ENCODE data around the gene OPN1MW3. TPM values are rescaled to one million over a fixed set of nuclear protein-coding genes. Genes with fewer than 3 reads are reported as not detected.
"Not testable (repeated sequence)": the region's sequence is repeated elsewhere in the genome, so short reads cannot be mapped to it uniquely, and the experiment has no call there.

The OPN1MW3 gene
- polyA plus RNA-seq, 3 donors: not detected

DNA sequence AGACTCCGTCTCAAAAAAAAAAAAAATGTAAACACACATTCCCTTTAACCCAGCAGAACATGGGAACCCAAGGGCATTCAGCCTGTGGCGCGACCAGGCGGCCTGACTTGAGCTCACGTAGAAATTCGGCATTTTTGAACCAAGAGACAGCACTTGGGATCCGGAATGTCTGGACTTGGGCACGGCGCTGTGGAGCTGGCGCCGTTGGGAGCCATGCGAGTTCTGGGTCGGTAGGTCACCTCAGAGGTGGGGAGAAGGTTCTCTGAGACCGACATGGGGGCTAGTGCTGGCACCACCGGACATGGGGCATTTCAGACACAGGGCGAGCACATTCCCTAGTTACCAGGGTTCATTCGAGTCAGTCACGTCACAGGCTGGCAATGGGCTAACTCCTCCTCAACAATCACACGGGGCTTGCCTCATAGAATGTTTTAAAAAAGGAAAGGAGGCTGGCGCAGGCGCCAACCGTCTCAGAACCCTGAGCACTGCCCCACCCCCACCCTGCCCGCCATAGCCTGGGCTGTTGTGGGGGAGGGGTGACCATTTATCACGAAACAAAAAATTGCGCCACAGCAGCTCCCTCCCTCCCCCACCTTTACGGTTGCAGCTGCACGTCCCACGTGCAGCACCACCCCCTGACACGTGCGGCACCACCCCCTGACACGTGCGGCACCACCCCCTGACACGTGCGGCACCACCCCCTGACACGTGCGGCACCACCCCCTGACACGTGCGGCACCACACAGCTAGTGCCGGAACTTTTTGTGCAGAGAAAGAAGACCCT, 37.6 kb downstream of the OPN1MW3 start, which contains the start of gene TEX28:
Gene TEX28 (minus strand): TSS at position 334 of the 784 bp plus-strand sequence. CDS start 3,007 bp downstream, outside the sequence.
- 85 to 90% (median 88%) methylated on average over 35 to 39 of the region's 39 CpGs for WGBS, 3 donors
- no peak within 1 kb of the TSS for H3K27ac ChIP-seq (ENCODE audit: low read depth, low read length)

DNA sequence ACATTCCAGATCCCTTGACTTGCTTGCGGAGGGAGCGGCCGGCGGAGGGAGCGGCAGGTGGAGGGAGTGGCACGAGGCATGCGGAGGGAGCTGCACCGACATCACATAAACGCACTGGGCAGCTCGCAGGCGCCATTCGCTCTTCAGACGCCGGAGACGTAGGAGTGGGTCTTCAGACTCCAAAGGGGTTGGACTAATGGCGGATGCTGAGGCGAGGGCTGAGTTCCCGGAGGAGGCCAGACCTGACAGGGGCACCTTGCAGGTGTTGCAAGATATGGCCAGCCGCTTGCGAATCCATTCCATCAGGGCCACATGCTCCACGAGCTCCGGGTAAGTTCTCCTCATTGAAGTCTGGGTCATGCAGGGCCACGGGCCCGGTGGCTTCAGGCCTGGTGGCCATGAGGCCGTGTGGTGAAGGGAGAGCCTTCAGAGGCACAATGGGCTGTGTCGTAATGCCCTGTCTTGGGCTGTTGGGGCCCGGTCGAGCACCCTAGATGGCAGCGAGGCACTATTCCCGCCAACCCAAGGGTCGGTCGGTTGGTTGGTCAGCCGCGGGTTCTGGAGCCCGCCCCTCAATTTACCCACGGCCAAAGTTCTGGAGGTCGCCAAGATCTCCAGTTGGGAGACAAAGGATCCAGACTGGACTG, 38.4 kb downstream of the OPN1MW3 start, which contains the start of gene TKTL1:
Gene TKTL1 (plus strand): TSS at position 132 of the 647 bp plus-strand sequence. CDS start 65 bp downstream, at position 197.
- WGBS, 3 donors: 96 to 97% (median 96%) methylated on average over 31 to 37 of the region's 37 CpGs
- H3K27ac ChIP-seq (ENCODE audit: low read depth, low read length): no peak within 1 kb of the TSS

DNA sequence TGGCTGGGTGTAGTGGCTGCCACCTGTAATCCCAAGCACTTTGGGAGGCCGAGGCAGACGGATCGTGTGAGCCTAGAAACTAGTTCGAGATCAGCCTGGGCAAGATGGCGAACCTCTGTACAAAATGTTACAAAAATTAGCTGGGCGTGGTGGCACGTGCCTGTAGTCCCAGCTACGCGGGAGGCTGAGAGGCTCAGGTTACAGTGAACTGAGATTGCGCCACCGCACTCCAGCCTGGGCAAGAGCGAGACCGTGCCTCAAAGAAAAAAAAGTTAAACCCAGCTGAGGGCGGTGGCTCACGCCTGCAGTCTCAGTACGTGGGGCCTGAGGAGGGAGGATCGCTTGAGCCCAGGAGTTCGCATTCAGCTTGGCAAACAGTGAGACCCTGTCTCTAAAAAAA, 39.3 kb downstream of the OPN1MW3 start:
- H3K27ac ChIP-seq (ENCODE audit: low read depth, low read length): no peak overlapping the region
- WGBS, 3 donors: 87 to 91% (median 89%) methylated on average over 18 of the region's 18 CpGs

DNA sequence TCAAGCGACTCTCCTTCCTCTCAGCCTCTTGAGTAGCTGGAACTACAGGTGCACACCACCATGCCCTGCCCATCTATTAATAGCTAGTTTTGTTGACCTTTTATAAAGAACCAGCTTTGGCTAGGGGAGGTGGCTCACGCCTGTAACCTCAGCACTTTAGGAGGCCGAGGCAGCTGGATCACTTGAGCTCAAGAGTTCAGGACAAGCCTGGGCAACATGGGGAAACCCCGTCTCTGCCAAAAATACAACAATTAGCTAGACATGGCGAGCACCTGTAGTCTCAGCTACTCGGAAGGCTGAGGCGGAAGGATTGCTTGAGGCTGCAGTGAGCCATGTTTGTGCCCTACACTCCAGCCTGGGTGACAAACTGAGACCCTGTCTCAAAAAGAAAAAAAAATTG, 40.9 kb downstream of the OPN1MW3 start:
- WGBS, 3 donors: 78 to 87% (median 83%) methylated on average over 7 of the region's 7 CpGs

DNA sequence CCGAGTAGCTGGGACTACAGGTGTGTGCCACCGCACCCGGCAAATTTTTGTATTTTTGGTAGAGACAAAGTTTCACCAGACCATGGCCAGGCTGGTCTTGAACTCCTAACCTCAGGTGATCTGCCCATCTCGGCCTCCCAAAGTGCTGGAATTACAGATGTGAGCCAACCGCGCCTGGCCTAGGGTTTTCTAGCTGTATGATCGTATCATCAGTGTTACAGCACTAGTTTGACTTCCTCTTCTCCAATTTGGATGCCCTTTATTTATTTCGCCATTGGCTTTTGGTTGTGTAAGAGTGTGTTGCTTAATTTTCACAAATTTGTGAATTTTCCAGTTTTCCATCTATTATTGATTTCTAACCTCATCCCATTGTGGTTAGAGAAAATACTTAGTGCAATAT, 43.4 kb downstream of the OPN1MW3 start:
- 66 to 90% (median 75%) methylated on average over 8 of the region's 8 CpGs for WGBS, 3 donors
- no peak overlapping the region for H3K27ac ChIP-seq (ENCODE audit: low read depth, low read length)

More for the DNA sequence above, 40.9 kb downstream of the OPN1MW3 start:
- no peak overlapping the region for H3K27ac ChIP-seq (ENCODE audit: low read depth, low read length)

DNA sequence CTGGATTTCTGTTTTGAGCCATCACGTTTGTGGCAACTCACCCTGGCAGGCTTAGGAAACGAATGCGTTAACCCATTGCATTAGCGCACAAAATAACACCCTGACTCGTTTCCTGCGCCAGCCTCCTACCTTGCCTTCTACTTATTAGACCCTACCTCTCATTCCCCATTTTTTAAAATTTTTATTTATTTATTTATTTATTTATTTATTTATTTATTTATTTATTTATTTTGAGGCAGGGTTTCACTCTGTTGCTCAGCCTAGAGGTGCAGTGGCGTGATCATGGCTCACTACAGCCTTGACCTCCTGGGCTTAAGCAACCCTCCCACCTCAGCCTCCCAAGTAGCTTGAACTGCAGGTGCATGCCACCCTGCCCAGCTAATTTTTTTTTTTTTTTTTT, 45.6 kb downstream of the OPN1MW3 start:
- 85 to 89% (median 88%) methylated on average over 6 to 7 of the region's 7 CpGs for WGBS, 3 donors
- not testable (repeated sequence) for H3K27ac ChIP-seq (ENCODE audit: low read depth, low read length)

DNA sequence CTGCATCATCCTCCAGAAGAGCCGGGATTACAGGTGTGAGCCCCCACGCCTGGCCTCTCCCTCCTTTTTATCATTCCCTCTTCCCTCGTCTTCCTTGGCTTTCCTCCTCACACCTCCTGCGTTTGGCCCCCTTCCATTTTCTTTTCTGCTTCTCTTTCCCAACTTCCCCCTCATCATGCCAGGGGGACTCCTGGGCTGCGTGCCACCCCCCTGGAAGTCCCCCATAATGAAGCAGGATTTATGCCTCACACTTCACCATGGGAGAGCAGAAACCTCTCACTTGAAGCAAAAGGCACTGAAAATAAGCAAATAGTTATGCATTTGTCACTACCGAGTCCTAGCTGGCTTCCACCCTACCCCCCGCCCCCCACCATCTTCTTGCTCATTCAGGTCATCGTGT, 46.1 kb downstream of the OPN1MW3 start:
- no peak overlapping the region for H3K27ac ChIP-seq (ENCODE audit: low read depth, low read length)
- WGBS, 3 donors: 69 to 75% (median 70%) methylated on average over 7 to 8 of the region's 8 CpGs

DNA sequence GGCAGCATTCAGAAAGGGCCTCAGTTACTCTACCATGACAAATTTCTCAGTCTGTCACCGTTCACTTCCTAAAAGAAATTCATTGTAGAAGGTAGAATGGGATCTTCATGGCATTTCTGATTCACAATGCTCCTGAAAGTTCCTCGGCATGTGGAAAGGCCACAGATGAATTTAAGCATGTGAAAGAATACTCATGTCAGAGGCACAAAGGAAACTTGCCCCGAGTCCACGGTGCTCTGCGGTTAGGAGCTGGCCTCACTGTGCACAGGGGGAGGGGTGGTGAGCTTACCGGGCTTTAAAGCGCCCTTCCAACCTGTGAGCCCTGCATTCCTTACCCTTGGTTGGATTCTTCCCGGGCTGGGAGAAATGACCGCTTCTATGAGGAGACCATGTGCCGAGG, 47.5 kb downstream of the OPN1MW3 start:
- H3K27ac ChIP-seq (ENCODE audit: low read depth, low read length): no peak overlapping the region
- WGBS, 3 donors: 77 to 90% (median 84%) methylated on average over 6 to 10 of the region's 10 CpGs

DNA sequence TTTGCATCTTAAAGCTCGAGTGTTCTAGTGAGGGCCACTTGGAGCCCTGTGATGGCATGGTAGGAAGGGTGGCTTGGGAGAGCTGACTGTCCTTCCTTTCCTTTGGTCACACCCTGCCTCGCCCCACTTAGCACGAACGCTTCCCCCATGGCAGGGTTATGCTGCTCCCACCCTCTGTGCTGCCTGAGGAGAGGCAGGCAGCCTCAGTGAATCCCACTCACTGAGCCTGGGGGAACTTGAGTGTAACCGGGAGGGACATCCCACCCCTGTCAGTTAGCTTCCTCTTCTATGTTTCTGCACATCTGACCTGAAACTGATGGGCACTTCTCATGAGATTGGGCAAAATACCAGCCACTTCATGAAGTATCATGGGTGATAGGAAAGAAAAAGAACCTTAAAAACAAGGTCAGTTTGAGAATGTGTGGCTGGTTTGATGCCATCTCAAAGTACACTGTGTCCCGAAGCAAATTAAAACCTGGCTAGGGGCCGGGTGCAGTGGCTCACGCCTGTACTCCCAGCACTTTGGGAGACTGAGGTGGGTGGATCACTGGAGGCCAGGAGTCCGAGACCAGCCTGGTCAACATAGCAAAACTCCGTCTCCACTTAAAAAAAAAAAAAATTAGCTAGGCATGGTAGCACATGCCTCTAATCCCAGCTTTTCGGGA, 48.3 kb downstream of the OPN1MW3 start:
- H3K27ac ChIP-seq (ENCODE audit: low read depth, low read length): no peak overlapping the region

DNA sequence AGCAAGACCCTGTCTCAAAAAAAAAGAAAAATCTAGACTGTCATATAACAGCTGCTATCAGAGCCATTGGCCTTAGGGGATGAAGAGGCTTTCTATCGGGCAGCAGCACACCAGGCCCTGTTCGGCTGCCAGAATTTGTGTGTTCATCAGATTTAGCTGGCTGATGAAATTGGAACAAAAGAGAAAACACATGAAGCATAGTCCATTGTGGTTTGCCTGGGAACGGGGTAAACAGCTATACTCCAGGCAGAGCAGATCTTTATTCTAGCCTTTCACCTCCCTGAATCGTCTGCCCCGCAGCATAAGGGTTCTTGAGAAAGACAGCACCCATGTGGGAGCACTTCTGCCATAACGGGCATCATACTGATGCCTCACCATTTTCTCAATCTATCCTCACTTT, 49.8 kb downstream of the OPN1MW3 start:
- H3K27ac ChIP-seq (ENCODE audit: low read depth, low read length): no peak overlapping the region

More for the DNA sequence above, 48.3 kb downstream of the OPN1MW3 start:
- 76 to 87% (median 77%) methylated on average over 10 to 11 of the region's 11 CpGs for WGBS, 3 donors

DNA sequence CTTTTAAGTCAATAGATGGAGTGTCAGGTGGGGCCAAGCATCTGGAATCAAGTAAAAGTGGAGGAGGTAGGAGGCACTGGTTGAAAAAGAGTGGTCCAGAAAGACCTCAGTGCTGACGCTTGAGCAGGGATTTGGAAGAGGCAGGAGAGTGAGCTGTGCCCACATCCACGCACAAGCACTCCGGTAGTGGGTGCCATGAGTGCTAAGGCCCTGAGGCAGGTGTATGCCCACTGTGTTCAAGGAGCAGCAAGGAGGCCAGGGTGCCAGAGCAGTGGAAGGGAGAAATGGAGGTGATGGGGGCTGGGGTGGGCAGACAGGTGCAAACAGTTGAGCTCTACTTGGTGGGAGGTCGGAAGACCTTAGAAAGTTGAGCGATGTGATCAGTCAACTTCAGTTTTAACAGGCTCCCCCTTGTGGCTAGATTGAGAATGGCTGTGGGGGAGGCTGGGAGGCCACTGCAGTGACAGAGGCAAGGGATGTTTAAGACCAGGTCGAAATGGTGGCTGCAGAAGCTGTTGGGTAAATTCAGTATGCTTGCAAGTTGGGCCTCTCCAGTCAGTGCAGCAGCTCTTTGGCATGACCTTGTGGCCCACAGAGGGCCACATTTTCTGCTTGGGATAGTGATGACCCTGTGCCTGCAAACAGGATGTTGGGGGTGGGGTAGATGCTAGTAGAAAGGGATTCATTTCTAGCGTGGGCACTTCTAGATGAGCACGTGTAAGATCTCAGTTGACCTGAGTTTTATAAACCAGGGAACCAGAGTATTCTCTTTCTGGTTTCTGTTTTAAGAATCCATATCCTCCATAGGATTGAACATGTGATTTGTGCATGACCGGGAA, 50.9 kb downstream of the OPN1MW3 start:
- no peak overlapping the region for H3K27ac ChIP-seq (ENCODE audit: low read depth, low read length)
- 45 to 57% (median 48%) methylated on average over 9 of the region's 9 CpGs for WGBS, 3 donors

More for the DNA sequence above, 49.8 kb downstream of the OPN1MW3 start:
- WGBS, 3 donors: 76 to 77% (median 77%) methylated on average over 6 of the region's 6 CpGs

DNA sequence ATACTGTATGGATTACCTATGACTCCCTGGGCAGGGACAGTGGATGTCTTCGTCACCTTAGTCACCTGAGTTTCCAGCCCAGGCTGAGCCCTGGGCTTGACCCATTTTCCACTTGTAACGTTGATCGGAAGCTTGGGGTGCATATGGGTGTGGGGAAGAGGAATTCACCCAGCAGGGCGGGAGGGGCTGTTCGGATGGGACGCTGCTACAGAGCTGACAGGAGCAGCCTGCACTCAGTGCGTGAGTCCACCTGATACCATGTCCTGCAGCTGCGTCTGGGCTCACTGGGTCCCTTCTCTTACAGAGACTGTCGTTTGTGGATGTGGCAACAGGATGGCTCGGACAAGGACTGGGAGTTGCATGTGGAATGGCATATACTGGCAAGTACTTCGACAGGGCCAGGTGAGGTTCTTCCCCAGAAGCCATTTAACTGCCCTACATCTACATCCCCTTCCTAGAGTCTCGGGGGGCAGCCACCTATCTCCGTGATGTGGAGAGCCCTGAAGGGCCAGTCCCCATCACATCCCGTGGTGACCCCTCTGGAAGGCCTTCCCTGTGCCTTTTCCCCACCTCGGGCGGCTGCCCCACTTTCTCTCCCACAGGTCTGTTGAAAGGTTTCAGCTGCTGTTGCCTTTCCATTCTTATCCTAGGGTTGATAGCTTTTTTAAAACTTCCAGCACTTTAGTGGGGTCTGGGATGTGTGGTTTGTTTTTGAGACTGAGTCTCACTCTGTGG, 51.8 kb downstream of the OPN1MW3 start:
- H3K27ac ChIP-seq (ENCODE audit: low read depth, low read length): no peak overlapping the region
- WGBS, 3 donors: 74 to 89% (median 84%) methylated on average over 16 of the region's 16 CpGs

DNA sequence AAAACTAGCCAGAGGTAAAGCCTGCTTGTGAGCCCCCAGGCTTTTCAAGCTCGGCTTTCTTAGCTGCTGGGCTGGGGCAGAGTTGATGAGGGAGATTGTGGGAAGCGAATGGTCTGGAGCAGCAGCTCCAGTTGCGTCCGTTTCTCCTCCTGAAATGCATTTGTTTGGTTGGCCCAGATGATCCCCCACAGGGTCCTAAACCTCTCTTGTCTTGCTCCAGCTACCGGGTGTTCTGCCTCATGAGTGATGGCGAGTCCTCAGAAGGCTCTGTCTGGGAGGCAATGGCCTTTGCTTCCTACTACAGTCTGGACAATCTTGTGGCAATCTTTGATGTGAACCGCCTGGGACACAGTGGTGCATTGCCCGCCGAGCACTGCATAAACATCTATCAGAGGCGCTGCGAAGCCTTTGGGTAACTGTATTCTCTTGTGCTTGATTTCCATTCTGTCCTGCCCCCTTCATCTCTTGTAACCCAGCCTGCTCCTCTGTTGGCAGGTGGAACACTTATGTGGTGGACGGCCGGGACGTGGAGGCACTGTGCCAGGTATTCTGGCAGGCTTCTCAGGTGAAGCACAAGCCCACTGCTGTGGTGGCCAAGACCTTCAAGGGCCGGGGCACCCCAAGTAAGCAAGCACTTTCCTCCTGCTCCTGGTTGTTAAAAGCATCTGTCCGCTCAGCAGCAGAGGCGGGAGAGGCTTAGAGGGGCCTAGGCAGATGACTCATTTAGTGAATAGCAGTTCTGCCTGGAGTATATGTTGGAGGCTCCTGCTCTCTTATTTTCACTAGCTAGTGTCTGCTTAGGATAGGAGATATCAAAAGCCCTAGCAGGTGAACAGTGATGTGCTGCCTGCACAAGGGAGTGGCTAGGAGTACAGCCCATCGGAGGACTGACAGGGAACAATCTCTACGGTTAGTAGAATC, 53.5 kb downstream of the OPN1MW3 start:
- H3K27ac ChIP-seq (ENCODE audit: low read depth, low read length): no peak overlapping the region
- 65 to 83% (median 80%) methylated on average over 16 to 19 of the region's 19 CpGs for WGBS, 3 donors

DNA sequence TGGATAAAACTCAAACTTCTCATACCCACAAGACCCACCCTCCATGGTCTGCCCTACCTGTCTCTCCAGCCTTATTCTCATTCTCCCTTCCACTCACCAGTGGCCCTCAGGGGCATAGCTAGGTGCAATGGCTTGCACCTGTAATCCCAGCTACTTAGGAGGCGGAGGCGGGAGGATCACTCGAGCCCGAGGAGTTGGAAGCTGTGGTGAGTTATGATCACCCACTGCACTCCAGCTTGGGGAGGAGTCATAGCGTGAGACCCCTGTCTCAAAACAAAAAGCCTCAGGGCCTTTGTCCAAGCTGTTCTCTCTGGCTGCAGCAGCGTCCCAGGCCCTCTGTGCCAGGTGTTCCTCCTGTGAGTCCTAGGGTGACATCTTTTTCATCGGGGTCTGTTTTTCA, 54.7 kb downstream of the OPN1MW3 start:
- no peak overlapping the region for H3K27ac ChIP-seq (ENCODE audit: low read depth, low read length)
- WGBS, 3 donors: 91 to 96% (median 93%) methylated on average over 6 to 7 of the region's 7 CpGs

DNA sequence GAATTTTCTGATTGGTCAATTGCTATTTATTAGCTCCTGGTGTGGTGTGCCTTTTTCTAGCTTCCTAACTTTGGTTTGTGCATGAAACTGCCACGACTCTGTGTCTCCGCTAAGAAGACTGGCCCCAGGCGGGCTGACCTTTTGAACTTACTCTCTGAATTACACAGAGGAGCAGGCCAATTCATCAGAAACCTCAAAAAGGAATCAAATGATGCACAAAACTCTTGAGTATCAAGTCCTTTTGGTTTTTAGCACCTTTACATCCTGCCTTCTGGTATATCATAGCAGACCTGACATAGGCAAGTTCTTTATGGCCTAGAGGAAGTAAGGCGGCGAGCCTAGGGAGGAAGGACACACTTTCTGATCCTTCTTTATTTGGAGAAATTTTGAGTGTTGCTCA, 55.8 kb downstream of the OPN1MW3 start:
- 72 to 81% (median 78%) methylated on average over 5 of the region's 5 CpGs for WGBS, 3 donors

DNA sequence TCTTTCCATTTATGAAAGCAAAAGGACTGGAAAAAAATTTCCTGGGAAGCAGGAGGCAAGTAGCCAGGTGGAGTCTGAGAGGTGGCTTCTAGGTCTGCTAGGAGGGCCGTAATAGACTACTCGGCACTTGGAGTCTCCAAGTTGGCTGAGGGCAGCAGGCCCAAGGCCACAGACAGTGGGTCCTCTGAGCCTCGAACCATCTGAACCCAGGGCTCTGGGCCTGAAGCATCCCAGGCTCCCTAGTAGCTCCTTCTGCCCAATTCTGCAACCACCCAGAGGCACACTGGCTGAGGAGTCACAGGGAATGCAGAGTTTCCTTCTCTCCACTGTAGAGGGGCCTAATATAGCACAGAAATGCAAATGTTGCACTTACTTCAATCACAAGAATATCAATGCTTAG, 58.0 kb downstream of the OPN1MW3 start:
- WGBS, 3 donors: 81 to 93% (median 81%) methylated on average over 3 of the region's 3 CpGs
- H3K27ac ChIP-seq (ENCODE audit: low read depth, low read length): no peak overlapping the region

More for the DNA sequence above, 55.8 kb downstream of the OPN1MW3 start:
- no peak overlapping the region for H3K27ac ChIP-seq (ENCODE audit: low read depth, low read length)
